GM06990 (cell line): ENCODE data around the gene SNX1.

Source experiments
- DNase-seq: peaks from one replicate; pipeline ENCODE4 v3.0.0-alpha.2; 2011; ENCODE audit not compliant: insufficient read length; ENCODE audit errors: extremely low read depth
- H3K27me3 ChIP-seq: replicated peaks from 2 replicates; pipeline ENCODE4 v1.6.0; 2011; ENCODE audit warnings: low read length; ENCODE audit not compliant: control insufficient read depth, insufficient read depth
- H3K36me3 ChIP-seq: 2 replicates; pipeline ENCODE4 v1.5.1; 2011; ENCODE audit warnings: low read length; ENCODE audit not compliant: control insufficient read depth, insufficient read depth
- H3K4me3 ChIP-seq: replicated peaks from 2 replicates; pipeline ENCODE4 v1.5.1; 2011; ENCODE audit warnings: low read depth, mild to moderate bottlenecking, control low read depth, low read length
- CTCF ChIP-seq: IDR thresholded peaks from 2 replicates; pipeline ENCODE4 v1.5.1; 2011; ENCODE audit warnings: low read length, control low read depth, mild to moderate bottlenecking, inconsistent platforms; ENCODE audit not compliant: insufficient read depth, poor library complexity, severe bottlenecking

The SNX1 gene

GRCh38 chr15:64187396-64188191, 91.8 kb downstream of the SNX1 start:
- TF ChIP-seq CTCF, result no peak
- H3K36me3 ChIP-seq, result peaks cover 2% of the 10 kb centered on the region
- H3K27me3 ChIP-seq, result no peaks in the 10 kb centered on the region
- DNase-seq, result no peak
- H3K4me3 ChIP-seq, result no peak overlapping the region
